ENCODE results near the gene FBXO27. TPM values are rescaled to one million over a fixed set of nuclear protein-coding genes. Genes with fewer than 3 reads are reported as not detected.
"Not testable (repeated sequence)": the region's sequence is repeated elsewhere in the genome, so short reads cannot be mapped to it uniquely, and the experiment has no call there.

The FBXO27 gene
- total RNA-seq, 4 donors from 2014 or later = 3.0 to 9.7 (median 3.8) TPM

DNA sequence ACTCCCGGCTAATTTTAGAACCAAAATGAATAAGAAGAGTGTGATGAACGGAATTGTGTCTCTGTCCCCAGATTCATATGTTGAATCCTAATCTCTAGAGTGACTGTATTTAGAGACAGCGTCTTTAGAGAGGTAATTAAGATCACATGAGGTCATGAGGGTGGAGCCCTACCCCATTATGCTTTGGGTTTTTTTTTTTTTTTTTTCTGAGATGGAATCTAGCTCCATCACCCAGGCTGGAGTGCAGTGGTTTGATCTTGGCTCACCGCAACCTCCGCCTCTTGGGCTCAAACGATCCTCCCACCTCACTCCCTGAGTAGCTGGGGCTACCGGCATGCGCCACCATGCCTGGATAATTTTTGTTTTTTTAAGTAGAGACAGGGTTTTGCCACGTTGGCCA is 27.9 kb downstream of the FBXO27 start:
- no peak overlapping the region for H3K27ac ChIP-seq
- no peaks in the 10 kb centered on the region for H3K36me3 ChIP-seq
- no peaks in the 10 kb centered on the region for H3K4me1 ChIP-seq
- 40 to 44% methylated on average over 2 of the region's 9 CpGs for WGBS, 2 donors (ENCODE audit: low coverage in 1 of 2)
- ATAC-seq = no peak
- H3K4me3 ChIP-seq = no peak overlapping the region
- H3K9me3 ChIP-seq = no peaks in the 10 kb centered on the region
- peaks cover 25% of the 10 kb centered on the region for H3K27me3 ChIP-seq
- TF ChIP-seq, protein P1, sequence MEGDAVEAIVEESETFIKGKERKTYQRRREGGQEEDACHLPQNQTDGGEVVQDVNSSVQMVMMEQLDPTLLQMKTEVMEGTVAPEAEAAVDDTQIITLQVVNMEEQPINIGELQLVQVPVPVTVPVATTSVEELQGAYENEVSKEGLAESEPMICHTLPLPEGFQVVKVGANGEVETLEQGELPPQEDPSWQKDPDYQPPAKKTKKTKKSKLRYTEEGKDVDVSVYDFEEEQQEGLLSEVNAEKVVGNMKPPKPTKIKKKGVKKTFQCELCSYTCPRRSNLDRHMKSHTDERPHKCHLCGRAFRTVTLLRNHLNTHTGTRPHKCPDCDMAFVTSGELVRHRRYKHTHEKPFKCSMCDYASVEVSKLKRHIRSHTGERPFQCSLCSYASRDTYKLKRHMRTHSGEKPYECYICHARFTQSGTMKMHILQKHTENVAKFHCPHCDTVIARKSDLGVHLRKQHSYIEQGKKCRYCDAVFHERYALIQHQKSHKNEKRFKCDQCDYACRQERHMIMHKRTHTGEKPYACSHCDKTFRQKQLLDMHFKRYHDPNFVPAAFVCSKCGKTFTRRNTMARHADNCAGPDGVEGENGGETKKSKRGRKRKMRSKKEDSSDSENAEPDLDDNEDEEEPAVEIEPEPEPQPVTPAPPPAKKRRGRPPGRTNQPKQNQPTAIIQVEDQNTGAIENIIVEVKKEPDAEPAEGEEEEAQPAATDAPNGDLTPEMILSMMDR (IDR thresholded peaks at IDR 0.05) = no peak
- no peak for TF ChIP-seq POLR2AphosphoS5 (IDR thresholded peaks at IDR 0.05)
- TF ChIP-seq EP300 (IDR thresholded peaks at IDR 0.05) = no peak
- TF ChIP-seq POLR2A (IDR thresholded peaks at IDR 0.05) = no peak

DNA sequence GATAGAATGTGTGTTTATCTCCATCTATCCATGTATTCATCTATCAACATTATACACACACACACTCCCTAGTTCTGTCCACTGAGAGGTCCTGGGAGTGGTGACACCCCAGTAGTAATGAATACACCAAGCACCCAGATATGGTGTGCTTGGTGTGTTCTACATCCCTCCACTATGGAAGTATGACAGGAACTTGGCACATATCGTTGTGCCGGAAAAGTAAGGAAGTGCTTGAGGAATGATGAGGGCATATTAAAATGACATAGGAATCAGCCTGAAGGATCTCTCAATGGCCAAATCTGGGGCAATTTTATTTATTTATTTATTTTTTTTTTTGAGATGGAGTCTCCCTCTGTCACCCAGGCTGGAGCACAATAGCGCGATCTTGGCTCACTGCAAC is 28.6 kb downstream of the FBXO27 start:
- WGBS, 2 donors (ENCODE audit: low coverage in 1 of 2) = 68 to 78% methylated on average over 4 of the region's 4 CpGs
- no peak for ATAC-seq
- H3K27me3 ChIP-seq = peaks cover 25% of the 10 kb centered on the region
- H3K9me3 ChIP-seq = no peaks in the 10 kb centered on the region
- no peak overlapping the region for H3K4me3 ChIP-seq
- H3K4me1 ChIP-seq = no peaks in the 10 kb centered on the region
- no peak overlapping the region for H3K27ac ChIP-seq
- TF ChIP-seq POLR2AphosphoS5 (IDR thresholded peaks at IDR 0.05) = no peak
- TF ChIP-seq POLR2A (IDR thresholded peaks at IDR 0.05) = no peak
- no peak for TF ChIP-seq EP300 (IDR thresholded peaks at IDR 0.05)
- TF ChIP-seq, protein P1 (IDR thresholded peaks at IDR 0.05) = no peak
- H3K36me3 ChIP-seq = no peaks in the 10 kb centered on the region

DNA sequence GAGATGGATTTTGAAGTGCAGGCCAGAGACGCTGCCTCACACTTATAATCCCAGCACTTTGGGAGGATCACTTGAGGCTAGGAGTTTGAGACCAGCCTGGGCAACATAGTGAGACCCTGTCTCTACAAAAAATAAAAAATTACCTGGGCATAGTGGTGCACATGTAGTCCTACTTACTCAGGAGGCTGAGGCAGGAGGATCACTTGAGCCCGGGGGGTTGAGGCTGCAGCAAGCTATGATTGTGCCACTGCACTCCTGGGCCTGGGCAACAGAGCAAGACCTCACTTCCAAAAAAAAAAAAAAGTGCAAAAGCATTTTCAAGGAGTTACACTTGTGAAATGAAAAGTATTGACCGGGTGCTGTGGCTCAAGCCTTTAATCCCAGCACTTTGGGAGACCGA is 29.2 kb downstream of the FBXO27 start:
- Histone ChIP-seq H3K4me1 (no peaks in the 10 kb centered on the region), H3K27ac (no peak overlapping the region), H3K36me3 (no peaks in the 10 kb centered on the region), H3K4me3 (no peak overlapping the region), H3K27me3 (peaks cover 28% of the 10 kb centered on the region), H3K9me3 (no peaks in the 10 kb centered on the region)
- TF ChIP-seq EP300 (IDR thresholded peaks at IDR 0.05) (no peak), POLR2A (IDR thresholded peaks at IDR 0.05) (no peak), POLR2AphosphoS5 (IDR thresholded peaks at IDR 0.05) (no peak)
- TF ChIP-seq, protein P1 (IDR thresholded peaks at IDR 0.05) = no peak
- no peak for ATAC-seq
- 62 to 90% methylated on average over 3 of the region's 4 CpGs for WGBS, 2 donors (ENCODE audit: low coverage in 1 of 2)

DNA sequence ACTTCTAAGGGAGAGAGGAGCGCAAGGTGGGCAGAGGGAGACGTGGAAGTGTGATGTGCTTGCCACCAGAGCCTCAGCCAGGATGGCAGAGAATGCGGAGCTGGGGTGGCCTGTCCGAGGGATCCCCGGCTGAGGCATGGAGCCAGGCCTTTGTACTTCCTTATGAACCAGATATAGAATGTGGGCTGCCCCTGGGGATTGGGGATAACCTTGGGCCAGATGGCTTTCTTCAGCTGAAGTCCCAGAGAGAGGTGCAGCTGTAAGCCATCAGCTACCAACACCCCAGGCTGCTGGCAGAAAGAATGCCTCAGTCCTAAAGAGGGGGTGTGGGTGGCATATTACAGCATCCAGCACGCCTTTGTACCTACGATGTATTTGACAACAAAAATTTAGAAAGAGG is 31.3 kb downstream of the FBXO27 start:
- TF ChIP-seq POLR2AphosphoS5 (IDR thresholded peaks at IDR 0.05) = no peak
- TF ChIP-seq EP300 (IDR thresholded peaks at IDR 0.05) = no peak
- no peak for TF ChIP-seq POLR2A (IDR thresholded peaks at IDR 0.05)
- TF ChIP-seq, protein P1 (IDR thresholded peaks at IDR 0.05) = no peak
- Histone ChIP-seq H3K27ac (no peak overlapping the region), H3K4me1 (no peaks in the 10 kb centered on the region), H3K9me3 (no peaks in the 10 kb centered on the region), H3K4me3 (no peak overlapping the region), H3K36me3 (no peaks in the 10 kb centered on the region), H3K27me3 (peaks cover 32% of the 10 kb centered on the region)
- WGBS, 2 donors (ENCODE audit: low coverage in 1 of 2) = 25 to 36% methylated on average over 4 to 7 of the region's 7 CpGs
- no peak for ATAC-seq

DNA sequence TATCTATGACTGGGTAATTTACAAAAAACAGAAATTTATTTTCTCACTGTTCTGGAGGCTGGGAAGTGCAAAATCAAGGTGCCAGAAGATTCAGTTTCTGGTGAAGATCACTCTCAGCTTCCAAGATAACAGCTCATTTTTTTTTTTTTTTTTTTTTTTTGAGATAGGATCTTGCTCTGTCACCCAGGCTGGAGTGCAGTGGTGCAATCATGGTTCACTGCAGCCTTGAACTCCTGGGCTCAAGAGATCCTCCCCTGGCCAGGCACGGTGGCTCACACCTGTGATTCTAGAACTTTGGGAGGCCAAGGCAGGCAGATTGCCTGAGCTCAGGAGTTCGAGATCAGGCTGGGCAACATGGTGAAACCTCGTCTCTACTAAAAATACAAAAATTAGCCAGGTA is 34.8 kb downstream of the FBXO27 start:
- WGBS, 2 donors (ENCODE audit: low coverage in 1 of 2) = 100% methylated on average over 1 of the region's 3 CpGs; no CpG with 5 or more reads in 1 of the 2 donors

More for the DNA sequence above, 34.8 kb downstream of the FBXO27 start:
- ATAC-seq, H3K4me3 ChIP-seq, H3K9me3 ChIP-seq, H3K36me3 ChIP-seq, H3K27ac ChIP-seq, H3K4me1 ChIP-seq: not testable (repeated sequence)
- H3K27me3 ChIP-seq = peaks cover 42% of the 10 kb centered on the region

All from gastroesophageal sphincter (tissue), 4 donors.